A549 (cell line): ENCODE data around the gene ICE2. TPM values are rescaled to one million over a fixed set of nuclear protein-coding genes. Genes with fewer than 3 reads are reported as not detected.

Experiments used
- ATAC-seq, 2 experiments: fragments of 200-7000 bp in 1 of 2; fragments of >200 bp in 1 of 2; cut with Nextera tagmentation in 1 of 2; cut with Tn5 transposase in 1 of 2; 3 replicates each; pipeline versions ENCODE4 v1.8.0 to v1.9.1; 2018 to 2020; ENCODE audit warnings: mild to moderate bottlenecking in 1 of 2, moderate library complexity in 1 of 2
- CTCF ChIA-PET: fragments of 300-600 bp; sonication (Branson Sonifier 250); formaldehyde crosslinking; extraction: SDS; loops from one replicate; lab custom pipeline; 2021; ENCODE audit warnings: antibody characterized with exemption, inconsistent platforms; lab: Yijun Ruan, JAX
- POLR2A ChIA-PET: fragments of 350-600 bp; formaldehyde crosslinking; extraction: SDS; loops from one replicate; lab custom pipeline; 2021; ENCODE audit warnings: antibody characterized with exemption, inconsistent platforms; lab: Yijun Ruan, JAX
- DNase-seq, 2 experiments: peaks; one replicate each; pipeline versions ENCODE4 v3.0.0 to v3.0.0-alpha.2; 2011 to 2016; ENCODE audit warnings: low read depth in 1 of 2, low spot score in 1 of 2
- FAIRE-seq: peaks from 2 replicates; lab custom pipeline; 2011; peaks lifted over from hg19 to GRCh38; lab: Jason Lieb, UNC
- H3K27ac ChIP-seq, 2 experiments: fragments of >200 bp; sonication (Bioruptor Twin); formaldehyde crosslinking; 3 replicates each; pipeline ENCODE4 v1.5.1; 2016 to 2017
- H3K4me1 ChIP-seq: fragments of >200 bp; sonication (Bioruptor Twin); formaldehyde crosslinking; 3 replicates; pipeline ENCODE4 v1.6.1; 2016
- H3K4me2 ChIP-seq: fragments of >200 bp; sonication (Bioruptor Twin); formaldehyde crosslinking; 3 replicates; pipeline ENCODE4 v1.6.1; 2016
- H3K4me3 ChIP-seq: fragments of >200 bp; sonication (Bioruptor Twin); formaldehyde crosslinking; 3 replicates; pipeline ENCODE4 v1.5.1; 2016
- H3K9me3 ChIP-seq: fragments of >200 bp; sonication (Bioruptor Twin); formaldehyde crosslinking; 3 replicates; pipeline ENCODE4 v1.6.1; 2016
- ATOH8 ChIP-seq: fragments of 250-450 bp; sonication (Bioruptor Pico); IDR thresholded peaks from 2 replicates; pipeline ENCODE4 v1.5.0; 2020; ENCODE audit warnings: low read depth, mild to moderate bottlenecking, moderate library complexity
- CEBPB ChIP-seq, 2 experiments: fragments of >200 bp in 1 of 2; sonication (Bioruptor Twin) in 1 of 2; formaldehyde crosslinking in 1 of 2; IDR thresholded peaks; 2 replicates each; pipeline ENCODE4 v1.6.1; 2012 to 2016
- CHD2 ChIP-seq: fragments of 150-350 bp; IDR thresholded peaks from 2 replicates; pipeline ENCODE4 v1.6.1; 2014; ENCODE audit warnings: low read length; ENCODE audit not compliant: partially characterized antibody
- E2F6 ChIP-seq: IDR thresholded peaks from 2 replicates; pipeline ENCODE4 v1.6.1; 2012; ENCODE audit warnings: low read depth, borderline replicate concordance
- EHMT2 ChIP-seq: fragments of 200-600 bp; sonication (generic); IDR thresholded peaks from 2 replicates; pipeline ENCODE4 v1.6.1; 2016; ENCODE audit warnings: antibody characterized with exemption, low read depth, mild to moderate bottlenecking, moderate library complexity
- FOSB ChIP-seq: fragments of 250-450 bp; sonication (Bioruptor Pico); IDR thresholded peaks from 2 replicates; pipeline ENCODE4 v1.5.0; 2020; ENCODE audit warnings: mild to moderate bottlenecking, moderate library complexity
- HES2 ChIP-seq: fragments of >200 bp; sonication (Bioruptor Twin); formaldehyde crosslinking; IDR thresholded peaks from 2 replicates; pipeline ENCODE4 v1.6.1; 2016
- HMGXB4 ChIP-seq: fragments of 250-450 bp; sonication (Bioruptor Pico); IDR thresholded peaks from 2 replicates; pipeline ENCODE4 v1.5.0; 2021; ENCODE audit warnings: mild to moderate bottlenecking, moderate library complexity, borderline replicate concordance
- HOXA7 ChIP-seq: fragments of 250-450 bp; sonication (Bioruptor Pico); IDR thresholded peaks from 2 replicates; pipeline ENCODE4 v1.5.0; 2020; ENCODE audit warnings: mild to moderate bottlenecking, moderate library complexity
- JUN ChIP-seq, 2 experiments: fragments of >200 bp; sonication (Bioruptor Twin); formaldehyde crosslinking; IDR thresholded peaks; 2 replicates in 1 of 2; 3 replicates in 1 of 2; pipeline ENCODE4 v1.6.1; 2016 to 2017
- JUNB ChIP-seq: fragments of >200 bp; sonication (Bioruptor Twin); formaldehyde crosslinking; IDR thresholded peaks from 2 replicates; pipeline ENCODE4 v1.6.1; 2016
- KDM5A ChIP-seq: fragments of 200-600 bp; sonication (generic); IDR thresholded peaks from 2 replicates; pipeline ENCODE4 v1.6.1; 2016; ENCODE audit warnings: antibody characterized with exemption, mild to moderate bottlenecking
- MAX ChIP-seq: IDR thresholded peaks from 2 replicates; pipeline ENCODE4 v1.6.1; 2012
- MAZ ChIP-seq: fragments of 150-350 bp; IDR thresholded peaks from 2 replicates; pipeline ENCODE4 v1.6.1; 2014; ENCODE audit warnings: antibody characterized with exemption, low read depth, low read length, borderline replicate concordance
- MYC ChIP-seq: IDR thresholded peaks from 2 replicates; pipeline ENCODE4 v1.6.1; 2012; ENCODE audit warnings: mild to moderate bottlenecking, inconsistent platforms, low read length, improper control_type of control experiment, borderline replicate concordance
- NPAS2 ChIP-seq: fragments of 250-450 bp; sonication (Bioruptor Pico); IDR thresholded peaks from 2 replicates; pipeline ENCODE4 v1.8.0; 2022; ENCODE audit warnings: mild to moderate bottlenecking, moderate library complexity, borderline replicate concordance
- NR3C1 ChIP-seq: fragments of >200 bp; sonication (Bioruptor Twin); formaldehyde crosslinking; IDR thresholded peaks from 3 replicates; pipeline ENCODE4 v1.6.1; 2017
- RAD21 ChIP-seq, 2 experiments: fragments of >200 bp in 1 of 2; sonication (Bioruptor Twin) in 1 of 2; formaldehyde crosslinking in 1 of 2; IDR thresholded peaks in 1 of 2; conservative IDR thresholded peaks in 1 of 2; 2 replicates in 1 of 2; 3 replicates in 1 of 2; pipeline ENCODE4 v1.6.1; 2012 to 2018; ENCODE audit warnings: inconsistent platforms in 1 of 2
- REST ChIP-seq: fragments of 200-600 bp; sonication (generic); IDR thresholded peaks from 2 replicates; pipeline ENCODE4 v1.6.1; 2016; ENCODE audit warnings: antibody characterized with exemption, mild to moderate bottlenecking, moderate library complexity
- RNF2 ChIP-seq: fragments of 200-600 bp; sonication (generic); IDR thresholded peaks from 2 replicates; pipeline ENCODE4 v1.6.1; 2016; ENCODE audit warnings: low read depth, mild to moderate bottlenecking, antibody characterized with exemption, moderate library complexity, borderline replicate concordance
- SREBF2 ChIP-seq: fragments of 450-650 bp; IDR thresholded peaks from 2 replicates; pipeline ENCODE4 v1.6.1; 2014; ENCODE audit warnings: mild to moderate bottlenecking, moderate library complexity
- TFCP2L1 ChIP-seq: fragments of 250-450 bp; sonication (Bioruptor Pico); IDR thresholded peaks from 2 replicates; pipeline ENCODE4 v1.5.0; 2021; ENCODE audit warnings: mild to moderate bottlenecking
- ZC3H11A ChIP-seq: fragments of 450-650 bp; IDR thresholded peaks from 2 replicates; pipeline ENCODE4 v1.6.1; 2014; ENCODE audit warnings: antibody characterized with exemption, mild to moderate bottlenecking
- ZFP36 ChIP-seq: fragments of 450-650 bp; IDR thresholded peaks from 2 replicates; pipeline ENCODE4 v1.6.1; 2014; ENCODE audit warnings: borderline replicate concordance; ENCODE audit not compliant: partially characterized antibody
- WGBS: methylation state at CpG from one replicate; pipeline ENCODE4 v1.1.6; 2017; ENCODE audit errors: missing lambda C conversion rate; 5-methylcytosine and 5-hydroxymethylcytosine counted together
- polyA plus RNA-seq, 4 experiments: library from polyadenylated mRNA; depleted of rRNA in 3 of 4; stranded (reverse); fragments of >200 nt; fragmentation: RNase III in 1 of 4; extraction: RNeasy Plus Mini Kit Qiagen cat#74134 plus additional on column Dnase treatment in 1 of 4; gene quantifications; 2 replicates in 3 of 4; 3 replicates in 1 of 4; pipeline ENCODE4 v1.2.3, GENCODE V29; 2011 to 2017

Gene ICE2
- polyA plus RNA-seq, 2 of the 4 experiments (the other 2 are of a cell fraction), result 43.1 to 87.6 TPM

GRCh38 chr15:60391722-60392315 lies 87.1 kb downstream of the ICE2 start (continued):
- TF ChIP-seq EHMT2 (no peak), HMGXB4 (CRISPR knock-in tag) (no peak), KDM5A (no peak), HES2 (no peak)
- TF ChIP-seq, all 56 proteins: peak for 8

GRCh38 chr15:60390871-60391501 lies 88.0 kb downstream of the ICE2 start:
- Histone ChIP-seq H3K4me2 (peak overlapping the region; percentile 94), H3K9me3 (no peaks in the 10 kb centered on the region), H3K4me1 (peaks cover 88% of the 10 kb centered on the region), H3K27ac (peak overlapping the region; percentile 97 to 99), H3K4me3 (peak overlapping the region; percentile 35)
- ChIA-PET CTCF (interaction anchor here (0.8 to 6.5 kb wide), 9 partner anchors 8 to 130 kb away, joined by 3 to 58 read pairs (median 4); no protein-coding TSS in a partner anchor), POLR2A (interaction anchor here (0.6 to 10.2 kb wide), 12 partner anchors 9 to 53 kb away, joined by 3 to 152 read pairs (median 5); no protein-coding TSS in a partner anchor)
- peak in 1 of 2 experiments; percentile 82 for DNase-seq
- peak; percentile 33 to 46 for ATAC-seq
- FAIRE-seq, result peak; percentile 65
- WGBS, result 4% methylated on average over 6 of the region's 6 CpGs
- TF ChIP-seq NR3C1 (no peak), RAD21 (conservative IDR thresholded peaks at IDR 0.05 in 1 of 2, IDR thresholded peaks at IDR 0.05 in 1 of 2) (peak; percentile 24 to 56; a peak in 4 of 5 replicates), FOSB (CRISPR knock-in tag) (peak; percentile 88), HMGXB4 (CRISPR knock-in tag) (no peak), ZC3H11A (no peak), TFCP2L1 (CRISPR knock-in tag) (peak; percentile 34; the same call in 1 of the 2 replicates), JUN (IDR thresholded peaks at IDR 0.05) (peak; percentile 36 to 40; a peak in 1 of 5 replicates), JUNB (peak; percentile 53), ATOH8 (0 out of 2 replicates have a peak, but pooled peaks have one; percentile 20), MAZ (no peak), KDM5A (no peak), REST (0 out of 2 replicates have a peak, but pooled peaks have one; percentile 19), CEBPB (IDR thresholded peaks at IDR 0.05) (peak in 1 of 2 experiments; percentile 36; a peak in 1 of 4 replicates), HOXA7 (CRISPR knock-in tag) (0 out of 2 replicates have a peak, but pooled peaks have one; percentile 47), NPAS2 (CRISPR knock-in tag) (no peak), HES2 (no peak), RNF2 (no peak), MYC (no peak; the same call in 1 of the 2 replicates), SREBF2 (no peak), CHD2 (no peak), E2F6 (no peak), ZFP36 (no peak), MAX (peak; percentile 43)
